GM21619 (cell line): Measurements from ENCODE around the gene FNIP1.
A peak's percentile ranks its signal among the peaks of the same experiment; 100 is the strongest.
"Not testable (repeated sequence)": the region's sequence is repeated elsewhere in the genome, so short reads cannot be mapped to it uniquely, and the experiment has no call there.

ENCODE experiments used
- ATAC-seq: cut with Tn5 transposase; IDR thresholded peaks from one replicate; pipeline ENCODE4 v1.9.1; 2021; ENCODE audit not compliant: unreplicated experiment

Gene FNIP1

DNA sequence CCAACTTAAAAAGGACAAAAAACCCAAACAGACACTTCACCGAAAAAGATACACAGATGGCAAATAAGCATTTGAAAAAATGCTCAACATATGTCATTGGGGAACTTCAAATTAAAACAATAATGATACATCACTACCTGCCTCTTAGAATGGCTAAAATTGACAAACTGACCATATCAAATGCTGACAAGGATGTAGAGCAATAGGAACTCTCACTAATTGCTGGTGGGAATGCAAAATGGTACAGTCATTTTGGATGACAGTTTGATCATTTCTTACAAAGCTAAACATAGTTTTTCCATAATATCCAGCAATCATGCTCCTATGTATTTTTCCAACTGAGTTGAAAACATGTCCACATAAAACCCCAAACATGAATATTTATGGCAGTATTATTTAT lies 102.9 kb downstream of the FNIP1 start:
- ATAC-seq = no peak

GRCh38 chr5:131685516-131686171 lies 111.2 kb downstream of the FNIP1 start:
- no peak for ATAC-seq

- ATAC-seq = no peak
Measured at GRCh38 chr5:131684595-131684994, 112.2 kb downstream of the FNIP1 start.

DNA sequence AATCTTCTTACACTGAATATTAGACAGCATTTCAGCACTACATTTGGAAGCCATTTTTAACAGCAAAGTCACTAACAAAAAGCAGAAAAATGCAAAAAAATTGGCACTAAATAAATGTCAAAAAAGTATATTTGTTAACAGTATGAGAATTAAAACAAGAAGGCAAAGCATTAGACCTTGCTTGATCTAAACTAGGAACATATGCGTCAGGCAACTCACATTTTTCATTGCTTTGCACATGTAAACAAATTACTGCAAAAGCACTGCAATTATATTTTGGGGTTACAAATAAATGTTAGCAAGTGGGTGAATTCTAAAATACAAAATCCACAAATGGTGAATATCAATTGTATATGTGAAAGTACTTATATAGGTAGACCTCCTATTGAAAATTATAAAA lies 112.8 kb downstream of the FNIP1 start:
- ATAC-seq = no peak

DNA sequence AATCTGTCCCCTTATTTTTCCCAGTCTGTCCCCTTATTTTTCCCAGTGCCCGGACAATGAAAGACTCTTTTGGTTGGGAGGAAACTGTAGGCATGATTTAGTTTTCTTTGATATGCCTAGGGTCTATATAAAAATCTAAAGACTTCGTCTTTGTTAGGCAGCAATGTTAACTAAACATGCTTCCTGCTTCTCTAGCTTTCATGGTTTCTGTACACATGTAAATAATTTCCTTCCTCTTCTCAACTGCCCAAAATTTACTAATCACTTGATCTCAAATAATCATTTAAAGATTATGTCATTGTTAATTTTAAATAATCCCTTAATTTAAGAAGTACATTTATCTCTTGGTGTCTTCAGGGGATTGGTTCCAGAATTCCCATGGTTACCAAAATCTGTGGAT lies 114.0 kb downstream of the FNIP1 start:
- no peak for ATAC-seq

DNA sequence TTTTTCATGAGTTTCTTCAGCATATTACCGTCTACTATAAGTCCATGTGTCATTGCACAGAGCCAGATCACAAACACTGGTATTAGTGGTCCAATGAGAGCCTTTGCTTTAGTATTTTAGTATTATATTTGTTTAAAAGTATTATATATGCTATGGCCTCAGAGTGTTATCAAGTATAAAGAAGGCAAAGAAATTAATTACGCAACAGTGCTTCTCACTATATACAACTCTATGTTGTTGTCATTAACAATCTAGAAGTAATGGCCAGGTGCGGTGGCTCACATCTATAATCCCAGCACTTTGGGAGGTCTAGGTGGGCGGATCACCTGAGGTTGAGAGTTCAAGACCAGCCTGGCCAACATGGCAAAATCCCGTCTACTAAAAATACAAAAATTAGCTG lies 114.6 kb downstream of the FNIP1 start:
- ATAC-seq = no peak

DNA sequence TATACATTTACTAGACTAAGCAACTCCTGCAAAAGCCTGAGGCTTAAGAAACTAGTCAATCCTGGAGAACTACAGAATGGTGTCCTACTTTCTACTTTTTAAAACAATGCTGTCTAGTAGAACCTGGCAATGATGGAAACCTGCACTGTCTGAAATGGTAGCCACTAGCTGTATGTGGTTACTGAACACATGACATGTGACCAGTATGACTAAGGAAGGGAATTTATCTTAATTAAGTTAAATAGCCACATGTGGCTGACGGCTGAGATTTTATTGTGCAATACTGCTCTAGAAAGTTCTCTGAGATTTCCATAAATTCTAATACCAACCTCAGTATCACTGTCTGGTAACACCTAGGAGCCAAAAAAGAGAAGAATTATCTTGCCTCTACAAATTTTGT lies 116.9 kb downstream of the FNIP1 start:
- no peak for ATAC-seq

DNA sequence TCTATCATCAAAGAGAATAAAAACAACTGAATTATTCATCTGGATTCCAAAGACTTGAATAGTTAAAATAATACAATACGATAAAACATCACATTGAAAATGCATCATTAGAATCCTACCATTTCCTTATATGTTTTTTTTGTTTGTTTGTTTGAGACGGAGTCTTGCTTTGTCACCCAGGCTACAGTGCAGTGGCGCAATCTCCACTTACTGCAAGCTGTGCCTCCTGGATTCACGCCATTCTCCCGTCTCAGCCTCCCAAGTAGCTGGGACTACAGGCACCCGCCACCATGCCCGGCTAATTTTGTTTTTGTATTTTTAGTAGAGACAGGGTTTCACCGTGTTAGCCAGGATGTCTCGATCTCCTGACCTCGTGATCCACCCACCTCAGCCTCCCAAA lies 118.5 kb downstream of the FNIP1 start:
- not testable (repeated sequence) for ATAC-seq

DNA sequence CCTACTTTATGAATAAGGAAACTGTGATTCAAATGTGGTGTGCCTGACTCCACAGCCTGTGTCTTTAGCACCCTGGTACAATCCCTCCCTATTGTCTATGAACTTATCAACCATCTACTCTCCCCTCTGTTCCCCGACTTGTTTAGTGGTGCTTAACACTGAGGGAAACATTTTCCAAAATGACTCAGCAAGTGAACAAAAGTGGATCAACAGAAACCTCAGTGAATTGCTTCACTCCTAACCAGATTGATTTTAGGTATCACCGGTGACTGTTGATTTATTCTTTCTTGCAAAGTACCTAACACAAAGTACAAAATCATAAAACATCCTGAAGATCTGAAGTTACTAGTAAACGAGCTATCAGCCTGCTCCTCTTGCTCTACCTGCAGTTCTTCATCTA lies 119.7 kb downstream of the FNIP1 start:
- ATAC-seq = no peak

DNA sequence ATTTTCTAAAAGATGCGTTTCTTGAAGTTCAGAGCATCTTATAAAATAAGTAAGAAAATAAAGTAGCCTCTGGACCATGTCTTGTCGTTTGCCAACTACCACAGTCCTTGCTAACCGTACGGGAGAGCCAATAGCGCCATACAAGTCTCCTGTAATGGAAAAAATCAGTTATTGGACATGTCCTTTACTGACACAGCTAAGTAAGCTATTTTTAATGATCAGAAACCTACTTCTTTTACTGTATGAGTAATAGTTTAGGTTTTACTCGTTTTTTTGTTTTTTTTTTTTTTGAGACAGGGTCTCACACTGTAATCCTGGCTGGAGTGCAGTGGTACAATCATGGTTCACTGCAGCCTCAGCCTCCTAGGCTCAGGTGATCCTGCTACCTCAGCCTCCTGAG lies 124.0 kb downstream of the FNIP1 start:
- peak; percentile 39 for ATAC-seq

GRCh38 chr5:131671994-131672655 lies 124.7 kb downstream of the FNIP1 start:
- no peak for ATAC-seq

- no peak for ATAC-seq
Measured at GRCh38 chr5:131671409-131671808, 125.4 kb downstream of the FNIP1 start.

GRCh38 chr5:131664929-131665328 lies 131.9 kb downstream of the FNIP1 start:
- ATAC-seq = peak; percentile 60

DNA sequence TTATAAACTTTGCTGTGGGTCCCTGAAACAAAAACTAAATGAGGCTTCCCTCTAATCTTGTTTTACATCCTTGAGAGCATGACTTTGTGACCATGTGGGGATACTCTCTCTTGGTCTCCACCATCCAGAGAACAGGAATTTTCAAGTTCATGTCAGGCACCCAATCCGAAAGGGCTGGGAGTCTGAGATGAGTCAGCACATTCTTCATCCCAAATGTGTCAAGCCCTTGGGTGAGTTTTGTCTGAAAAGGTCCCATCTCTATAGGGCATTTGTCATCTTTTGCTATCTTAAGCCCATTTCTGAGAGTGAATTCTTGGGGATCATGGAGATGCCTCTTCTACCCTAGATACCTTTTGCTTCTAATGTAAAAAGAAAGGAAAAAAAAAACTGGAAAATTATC lies 134.9 kb downstream of the FNIP1 start:
- no peak for ATAC-seq

- no peak for ATAC-seq
Measured at GRCh38 chr5:131659841-131660240, 137.0 kb downstream of the FNIP1 start.

- ATAC-seq = no peak
Measured at GRCh38 chr5:131659290-131659689, 137.5 kb downstream of the FNIP1 start.

- no peak for ATAC-seq
Measured at GRCh38 chr5:131654776-131655175, 142.0 kb downstream of the FNIP1 start.

GRCh38 chr5:131654309-131654708 lies 142.5 kb downstream of the FNIP1 start:
- no peak for ATAC-seq

- no peak for ATAC-seq
Measured at GRCh38 chr5:131649161-131649560, 147.7 kb downstream of the FNIP1 start.

- ATAC-seq = peak; percentile 69
Measured at GRCh38 chr5:131647048-131647769, 149.6 kb downstream of the FNIP1 start.

- no peak for ATAC-seq
Measured at GRCh38 chr5:131644822-131645221, 152.0 kb downstream of the FNIP1 start.

- ATAC-seq = no peak
Measured at GRCh38 chr5:131644370-131644769, 152.4 kb downstream of the FNIP1 start.
